ENCODE measurements around the gene GFRA4.
A peak's percentile ranks its signal among the peaks of the same experiment; 100 is the strongest.

DNA sequence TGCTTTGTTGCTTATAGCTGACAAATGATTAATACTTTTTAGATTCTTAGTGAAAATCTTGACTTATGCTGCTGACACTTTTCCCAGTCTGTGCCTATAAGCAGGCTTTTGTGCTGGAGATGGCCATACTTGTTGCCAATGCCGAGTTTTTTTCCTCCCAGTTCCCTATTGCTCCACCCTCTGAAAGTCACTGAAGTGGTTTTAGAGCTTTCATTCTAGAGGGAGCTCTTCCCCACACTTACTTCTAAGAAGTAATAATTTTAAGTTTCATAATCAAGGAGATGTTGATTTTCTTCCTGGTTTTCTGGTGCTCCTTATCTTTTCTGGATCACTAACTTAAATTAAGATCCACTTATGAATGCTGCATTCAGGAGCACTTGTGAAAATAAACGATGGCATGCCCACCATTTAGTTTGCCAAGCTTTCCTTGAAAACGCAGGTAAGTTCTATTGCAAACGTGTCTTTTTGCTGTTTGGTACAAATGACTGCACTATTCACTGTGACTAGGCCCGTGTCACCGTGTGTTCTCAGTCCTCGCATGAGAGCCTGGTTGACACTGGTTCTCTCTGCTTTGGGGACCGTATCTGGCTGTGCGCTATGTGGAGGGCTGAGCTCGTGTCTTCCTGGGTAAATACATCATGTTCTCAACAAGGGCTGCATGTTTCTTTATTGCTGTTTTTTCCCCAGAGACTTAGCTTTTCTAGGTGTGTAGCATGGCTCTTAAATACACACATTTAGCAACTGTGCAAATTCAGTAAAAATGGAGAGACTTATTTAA is 50.2 kb downstream of the GFRA4 start:
- no peak for TF ChIP-seq EZH2 (optimal IDR thresholded peaks at IDR 0.05; ENCODE audit: low read depth, low read length)
- TF ChIP-seq, protein P1, sequence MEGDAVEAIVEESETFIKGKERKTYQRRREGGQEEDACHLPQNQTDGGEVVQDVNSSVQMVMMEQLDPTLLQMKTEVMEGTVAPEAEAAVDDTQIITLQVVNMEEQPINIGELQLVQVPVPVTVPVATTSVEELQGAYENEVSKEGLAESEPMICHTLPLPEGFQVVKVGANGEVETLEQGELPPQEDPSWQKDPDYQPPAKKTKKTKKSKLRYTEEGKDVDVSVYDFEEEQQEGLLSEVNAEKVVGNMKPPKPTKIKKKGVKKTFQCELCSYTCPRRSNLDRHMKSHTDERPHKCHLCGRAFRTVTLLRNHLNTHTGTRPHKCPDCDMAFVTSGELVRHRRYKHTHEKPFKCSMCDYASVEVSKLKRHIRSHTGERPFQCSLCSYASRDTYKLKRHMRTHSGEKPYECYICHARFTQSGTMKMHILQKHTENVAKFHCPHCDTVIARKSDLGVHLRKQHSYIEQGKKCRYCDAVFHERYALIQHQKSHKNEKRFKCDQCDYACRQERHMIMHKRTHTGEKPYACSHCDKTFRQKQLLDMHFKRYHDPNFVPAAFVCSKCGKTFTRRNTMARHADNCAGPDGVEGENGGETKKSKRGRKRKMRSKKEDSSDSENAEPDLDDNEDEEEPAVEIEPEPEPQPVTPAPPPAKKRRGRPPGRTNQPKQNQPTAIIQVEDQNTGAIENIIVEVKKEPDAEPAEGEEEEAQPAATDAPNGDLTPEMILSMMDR (IDR thresholded peaks at IDR 0.05; ENCODE audit: low read length): peak; percentile 17; the same call in 1 of the 2 replicates

All from MM.1S (cell line).